ENCODE measurements around the gene CCIN.

CCIN gene

DNA sequence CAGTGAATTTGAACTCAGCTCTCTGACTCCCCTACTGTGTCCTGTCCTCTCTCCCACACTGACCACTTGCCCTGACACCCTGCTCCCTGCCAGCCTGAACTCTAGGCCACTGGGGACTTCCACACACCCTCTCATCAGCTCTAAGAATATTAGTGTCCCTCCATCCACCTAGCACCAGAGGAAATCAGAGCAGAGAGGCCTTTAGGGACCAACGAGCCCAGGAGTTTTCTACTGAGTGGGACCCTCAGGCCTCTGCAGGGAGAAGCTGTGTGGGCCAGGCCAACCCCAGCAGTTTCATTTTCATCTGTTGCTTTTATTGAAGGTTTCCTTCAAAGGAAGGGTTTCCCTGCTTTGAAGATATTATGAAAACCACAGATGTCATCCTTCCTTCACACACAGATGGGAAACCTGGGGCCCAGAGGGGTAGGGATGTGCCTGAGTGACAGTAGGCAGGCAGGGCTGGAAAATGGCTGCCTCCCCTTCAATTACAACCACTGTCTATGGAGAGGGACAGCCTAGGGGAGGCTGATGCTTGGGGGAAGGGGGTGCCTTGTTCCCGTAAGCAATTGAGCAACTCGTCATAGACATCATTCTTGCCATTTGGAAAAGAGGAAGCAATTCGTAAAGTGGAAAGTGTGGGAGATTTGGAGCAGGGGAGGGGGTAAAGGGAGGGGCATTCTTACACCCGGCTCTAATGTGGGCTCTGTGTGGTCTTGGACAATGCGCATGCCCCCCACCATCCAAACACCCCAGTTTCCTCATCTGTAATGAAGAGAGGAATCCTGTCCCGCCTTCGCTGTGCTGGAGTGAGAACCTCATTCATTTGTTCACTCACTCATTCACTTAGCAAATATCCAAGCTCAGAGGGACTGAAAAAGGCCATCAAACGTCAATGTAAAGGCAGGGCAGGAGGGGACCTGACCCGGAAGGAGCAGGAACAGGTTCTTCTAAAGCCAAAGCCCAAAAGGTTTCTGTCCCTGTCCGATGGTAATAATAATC lies 28.8 kb upstream of the CCIN start:
- no peak for DNase-seq
- ATAC-seq, result peak; percentile 13

DNA sequence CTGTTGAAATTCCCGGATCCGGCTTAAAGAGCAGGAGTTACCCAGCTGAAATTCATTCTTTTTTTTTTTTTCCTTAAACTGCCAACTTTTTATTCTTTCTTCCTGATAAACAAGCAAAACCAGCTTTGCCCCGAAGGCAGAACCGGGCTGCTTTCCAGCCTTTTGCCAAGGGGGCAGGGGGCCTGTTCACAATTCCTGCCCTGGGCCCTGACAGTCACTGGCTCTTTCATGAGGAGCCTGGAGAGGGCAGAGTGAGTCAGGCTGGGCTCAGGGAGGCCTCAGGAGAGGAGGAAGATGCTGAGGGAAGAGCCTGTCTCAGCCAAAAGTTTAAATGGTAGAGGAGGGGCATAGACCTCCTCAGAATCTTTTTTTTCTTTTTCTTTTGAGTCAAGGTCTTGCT lies 27.9 kb upstream of the CCIN start:
- ATAC-seq (no peak), DNase-seq (no peak)

DNA sequence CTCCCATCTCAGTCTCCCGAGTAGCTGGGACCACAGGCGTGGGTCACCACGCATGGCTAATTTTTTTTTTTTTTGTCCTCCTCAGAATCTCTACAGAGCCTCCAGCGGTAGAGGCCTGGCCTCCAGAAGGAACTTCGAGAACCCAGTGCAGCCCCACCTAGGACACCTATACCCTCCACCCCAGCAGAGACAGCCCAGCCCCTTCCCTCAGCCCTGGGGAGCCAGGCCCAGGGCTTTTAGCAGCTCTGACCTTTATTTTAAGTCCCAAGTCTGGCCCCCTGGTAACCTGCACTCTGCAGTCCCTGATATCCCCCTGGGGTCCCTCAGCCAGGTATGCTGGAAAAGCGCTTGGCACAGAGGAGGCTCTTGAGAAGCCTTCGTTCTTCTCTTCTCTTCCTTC lies 27.4 kb upstream of the CCIN start:
- ATAC-seq, result no peak
- no peak for DNase-seq

GRCh38 chr9:36142510-36143244 lies 26.5 kb upstream of the CCIN start:
- DNase-seq (no peak), ATAC-seq (no peak)

DNA sequence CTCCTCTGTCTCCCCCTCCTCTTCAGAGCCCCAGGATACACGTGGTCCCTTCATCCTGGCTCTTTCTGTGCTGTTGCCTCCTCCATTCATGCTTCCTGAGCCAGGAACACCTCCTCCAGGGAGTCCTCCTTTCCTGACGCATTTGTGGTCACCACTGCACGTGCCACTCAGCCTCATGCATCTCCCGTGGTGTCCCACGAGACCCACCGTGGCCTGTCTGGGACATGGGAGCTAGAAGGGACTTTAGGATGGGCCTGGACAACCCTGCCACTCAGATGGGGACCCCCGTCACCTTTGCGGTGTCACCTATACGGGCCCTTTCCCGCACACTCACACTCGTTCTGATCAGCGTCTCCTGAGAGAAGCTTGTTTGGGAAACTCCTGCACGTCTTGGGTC lies 25.9 kb upstream of the CCIN start:
- ATAC-seq, result no peak
- no peak for DNase-seq

DNA sequence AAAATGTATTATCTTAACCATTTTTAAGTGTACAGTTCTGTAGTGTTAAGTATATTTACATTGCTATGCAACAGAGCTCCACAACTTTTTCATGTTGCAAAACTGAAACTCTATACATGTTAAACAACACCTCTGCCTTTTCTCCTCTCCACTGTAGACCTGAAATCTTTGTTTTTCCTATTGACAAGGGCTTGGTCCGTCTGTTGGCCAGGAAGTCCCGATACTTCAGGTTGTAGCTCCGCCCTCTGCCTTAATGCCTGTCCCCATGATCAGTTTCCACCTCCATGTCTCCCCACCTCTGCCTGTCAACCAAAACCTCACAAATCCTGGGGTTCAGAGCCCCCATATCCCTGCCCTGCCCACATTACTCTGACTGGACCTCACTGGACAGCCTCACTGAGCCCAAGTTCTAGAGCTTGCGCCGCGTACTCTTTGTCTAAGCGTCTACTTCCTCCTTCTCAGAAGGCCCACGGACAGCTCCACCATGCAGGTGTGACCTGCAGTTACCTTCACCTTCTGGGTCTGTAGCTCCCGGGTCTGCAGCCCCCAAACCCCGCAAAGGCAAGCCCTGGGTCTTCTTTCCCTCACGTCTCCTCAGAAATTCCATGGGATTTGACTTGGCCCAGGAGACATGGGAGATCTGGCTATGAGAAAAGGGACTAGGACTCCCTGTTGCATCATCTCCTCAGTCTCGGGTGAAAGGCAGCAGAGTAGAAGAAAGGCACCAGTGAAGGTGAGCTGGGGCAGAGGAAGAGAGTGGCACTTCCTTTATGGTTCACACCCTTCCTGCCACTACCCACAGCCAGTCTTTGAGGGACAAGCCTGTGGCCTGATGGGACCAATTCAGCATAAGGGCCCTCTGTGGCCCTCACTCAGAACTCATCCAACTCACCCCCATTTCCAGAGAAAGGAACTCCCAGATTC lies 24.6 kb upstream of the CCIN start:
- DNase-seq (no peak), ATAC-seq (peak; percentile 11)

GRCh38 chr9:36145970-36146369 lies 23.2 kb upstream of the CCIN start:
- no peak for DNase-seq
- no peak for ATAC-seq

- DNase-seq (no peak), ATAC-seq (no peak)
Observed at GRCh38 chr9:36146651-36147050, 22.5 kb upstream of the CCIN start.

DNA sequence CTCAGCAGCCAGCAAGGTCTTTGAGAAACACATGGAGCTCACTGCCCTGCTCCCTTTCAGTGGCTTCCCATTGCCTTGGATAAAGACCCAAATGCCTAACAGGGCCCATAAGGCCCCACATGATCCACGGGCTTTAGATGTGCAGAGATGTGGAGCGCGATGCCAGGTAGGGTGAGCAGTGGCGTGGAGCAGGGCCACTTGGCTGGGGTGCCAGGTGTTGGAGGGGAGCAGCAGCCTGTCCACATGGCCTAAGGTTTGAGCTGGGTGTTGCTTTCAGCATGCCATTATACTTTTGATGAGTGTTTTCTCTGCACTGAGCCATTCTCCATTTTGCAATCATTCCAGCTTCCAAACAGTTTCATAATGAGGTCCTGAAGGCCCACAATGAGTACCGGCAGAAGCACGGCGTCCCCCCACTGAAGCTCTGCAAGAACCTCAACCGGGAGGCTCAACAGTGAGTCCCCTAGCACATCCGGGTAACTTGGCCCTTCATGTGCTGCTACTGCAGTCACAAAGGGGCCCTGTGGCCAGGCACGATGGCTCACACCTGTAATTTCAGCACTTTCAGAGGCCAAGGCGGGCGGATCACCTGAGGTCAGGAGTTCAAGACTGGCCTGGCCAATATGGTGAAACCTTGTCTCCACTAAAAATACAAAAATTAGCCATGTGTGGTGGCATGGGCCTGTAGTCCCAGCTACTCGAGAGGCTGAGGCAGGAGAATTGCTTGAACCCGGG lies 21.6 kb upstream of the CCIN start:
- no peak for ATAC-seq
- DNase-seq, result no peak

DNA sequence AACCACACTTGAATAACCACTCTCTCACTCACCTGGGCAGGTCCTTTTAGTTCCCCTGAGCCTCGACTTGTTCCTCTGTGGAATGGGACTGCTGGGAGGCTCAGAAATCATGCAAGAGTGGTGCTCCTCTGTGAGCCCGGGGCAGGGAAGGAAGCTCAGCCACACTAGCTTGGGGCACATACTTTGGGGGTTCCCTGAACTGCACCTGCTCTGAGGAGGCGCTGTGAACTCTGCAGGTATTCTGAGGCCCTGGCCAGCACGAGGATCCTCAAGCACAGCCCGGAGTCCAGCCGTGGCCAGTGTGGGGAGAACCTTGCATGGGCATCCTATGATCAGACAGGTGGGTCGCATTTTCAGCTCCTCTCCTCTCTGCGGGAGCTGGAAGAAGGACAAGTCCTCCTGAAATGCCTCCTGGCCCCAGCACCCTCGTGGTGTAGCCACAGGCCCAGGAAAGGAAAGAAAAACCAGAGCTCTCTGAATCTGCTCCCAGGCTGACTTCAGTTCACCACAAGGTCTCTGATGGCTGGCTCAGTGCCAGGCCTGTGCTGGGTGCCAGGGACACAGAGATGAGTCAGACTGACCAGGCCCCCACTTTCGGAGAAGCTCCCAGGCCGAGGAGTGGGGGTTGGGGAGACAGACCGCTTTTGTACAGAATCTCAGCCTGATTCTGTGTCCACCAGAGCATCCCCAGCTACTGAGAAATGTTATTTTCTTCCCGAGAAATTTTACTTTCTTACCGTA lies 20.7 kb upstream of the CCIN start:
- peak; percentile 57 for ATAC-seq
- DNase-seq, result peak; percentile 88

- ATAC-seq, result no peak
- no peak for DNase-seq
Observed at GRCh38 chr9:36149197-36149596, 20.0 kb upstream of the CCIN start.

DNA sequence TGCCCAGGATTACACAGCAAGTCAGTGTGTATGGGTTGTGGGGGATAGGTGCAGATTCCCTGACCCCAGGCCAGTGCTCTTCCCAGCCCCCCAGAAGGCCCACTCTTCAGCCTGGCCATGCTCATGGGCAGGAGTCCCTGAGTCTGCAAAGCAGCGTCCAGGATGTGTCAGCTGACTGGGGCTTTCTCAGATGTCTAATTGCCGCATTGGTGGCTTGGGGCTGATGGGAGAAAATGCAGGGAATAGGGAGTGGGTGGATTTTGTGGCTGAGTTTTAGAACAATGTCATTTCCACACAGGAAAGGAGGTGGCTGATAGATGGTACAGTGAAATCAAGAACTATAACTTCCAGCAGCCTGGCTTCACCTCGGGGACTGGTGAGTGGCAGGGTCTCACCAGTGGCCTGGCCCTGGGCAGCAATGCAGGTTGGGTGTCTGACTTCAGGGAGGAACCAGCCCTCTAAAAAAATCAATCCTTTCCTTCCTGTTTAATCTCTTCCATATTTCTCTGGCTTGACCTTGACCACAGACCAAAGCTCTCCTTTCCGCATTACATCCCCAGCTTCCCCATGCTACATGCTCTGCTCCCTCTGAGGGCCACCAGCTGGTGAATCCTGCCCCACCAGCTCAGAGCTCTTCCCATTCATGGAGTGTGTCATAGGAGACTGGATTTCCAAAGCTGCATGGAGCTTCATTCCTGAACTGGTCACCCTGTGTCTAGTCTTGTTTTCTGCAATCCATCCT lies 18.4 kb upstream of the CCIN start:
- no peak for ATAC-seq
- DNase-seq, result no peak

DNA sequence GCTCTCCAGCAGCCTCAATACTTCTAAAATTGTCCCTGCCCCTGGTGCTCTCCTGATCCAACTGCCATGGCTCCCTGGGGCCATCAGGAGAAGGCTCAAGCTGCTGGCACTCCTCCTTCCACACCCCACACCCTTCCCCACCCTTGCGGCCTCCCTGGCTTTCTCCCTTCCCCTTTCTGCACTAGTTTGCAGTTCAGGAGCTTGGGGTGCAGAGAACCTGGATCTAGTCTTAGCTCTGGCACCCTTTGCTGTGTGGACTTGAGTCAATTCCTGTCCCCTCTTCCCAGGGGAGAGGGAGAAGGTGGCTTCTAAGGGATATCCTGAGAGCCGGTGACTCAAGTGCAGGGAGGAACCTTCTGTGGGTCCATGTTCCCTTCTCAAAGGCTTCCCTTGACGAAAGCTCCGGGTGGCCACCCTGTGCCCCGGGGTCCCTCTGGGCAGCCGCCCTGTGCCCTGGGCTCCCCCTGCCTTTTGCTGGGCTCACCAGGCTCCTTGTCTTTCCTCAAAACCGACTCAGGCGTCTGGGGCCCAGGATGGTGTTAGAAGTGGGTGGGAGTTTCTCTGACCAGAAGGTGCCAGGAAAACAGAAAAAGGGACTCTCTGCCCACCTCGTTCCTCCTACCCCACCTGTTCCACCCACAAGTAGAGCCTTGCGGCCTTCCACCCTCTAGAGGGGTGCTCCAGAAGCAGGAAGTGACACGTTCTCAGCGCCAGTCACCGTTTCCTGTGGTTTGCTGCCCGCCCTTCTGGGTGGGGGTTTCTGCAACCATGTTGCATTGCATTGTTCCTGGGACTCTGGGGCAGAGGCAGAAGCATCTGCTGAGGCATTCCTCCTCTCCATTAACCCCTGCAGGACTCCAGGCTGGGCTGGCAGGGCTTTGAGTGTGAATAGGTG lies 17.6 kb upstream of the CCIN start:
- ATAC-seq, result peak; percentile 87
- DNase-seq, result peak; percentile 87

DNA sequence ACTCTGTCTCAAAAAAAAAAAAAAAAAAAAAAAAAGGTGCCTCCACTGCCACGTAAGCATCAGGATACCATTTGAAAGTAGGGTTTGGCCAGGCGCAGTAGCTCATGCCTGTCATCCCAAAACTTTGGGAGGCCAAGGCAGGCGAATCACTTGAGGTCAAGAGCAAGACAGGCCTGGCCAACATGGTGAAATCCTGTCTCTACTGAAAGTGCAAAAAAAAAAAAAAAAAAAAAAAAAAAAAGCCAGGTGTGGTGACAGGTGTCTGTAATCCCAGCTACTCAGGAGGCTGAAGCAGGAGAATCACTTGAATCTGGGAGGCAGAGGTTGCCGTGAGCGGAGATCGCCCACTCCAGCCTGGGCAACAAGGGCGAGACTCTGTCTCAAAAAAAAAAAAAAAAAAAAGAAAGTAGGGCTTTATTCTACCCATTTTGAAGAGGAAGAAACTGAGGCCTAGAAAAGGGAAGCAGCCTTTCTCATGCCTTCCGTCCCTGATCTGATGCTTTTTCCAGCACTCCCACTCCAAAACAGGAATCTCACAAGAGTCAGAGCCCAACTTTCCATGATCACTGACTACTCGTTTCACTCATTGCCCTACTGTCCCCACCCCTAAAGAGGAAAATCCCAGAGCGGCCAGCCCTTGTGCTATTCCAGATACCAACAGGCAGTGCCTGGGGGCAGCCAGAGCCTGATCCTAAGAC lies 16.3 kb upstream of the CCIN start:
- ATAC-seq (no peak), DNase-seq (no peak)

- ATAC-seq, result no peak
Observed at GRCh38 chr9:36153746-36154145, 15.4 kb upstream of the CCIN start.

GRCh38 chr9:36154331-36154952 lies 14.7 kb upstream of the CCIN start:
- ATAC-seq (no peak), DNase-seq (no peak)

More at GRCh38 chr9:36153746-36154145, 15.4 kb upstream of the CCIN start:
- no peak for DNase-seq

DNA sequence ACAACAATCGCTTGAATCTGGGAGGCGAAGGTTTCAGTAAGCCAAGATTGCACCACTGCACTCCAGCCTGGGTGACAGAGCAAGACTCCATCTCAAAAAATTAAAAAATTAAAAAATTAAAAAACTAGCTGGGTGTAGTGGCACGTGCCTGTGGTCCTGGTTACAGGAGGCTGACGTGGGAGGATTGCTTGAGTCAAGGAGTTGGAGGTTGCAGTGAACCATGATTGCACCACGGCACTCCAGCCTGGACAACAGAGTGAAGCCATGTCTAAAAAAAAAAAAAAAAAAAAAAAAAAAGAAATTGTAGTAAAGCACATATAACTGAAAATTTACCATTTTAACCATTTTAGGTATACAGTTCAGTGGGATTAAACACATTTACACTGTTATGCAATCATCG lies 13.1 kb upstream of the CCIN start:
- no peak for ATAC-seq
- no peak for DNase-seq

- ATAC-seq, result no peak
Observed at GRCh38 chr9:36158122-36158521, 11.1 kb upstream of the CCIN start.

More at GRCh38 chr9:36158122-36158521, 11.1 kb upstream of the CCIN start:
- no peak for DNase-seq

Measured in stimulated activated naive CD8-positive, alpha-beta T cell treated with anti-CD3 and anti-CD28 coated beads, Interleukin-15, Interleukin-2, amounts not matched to agents 100 U/mL and 50 U/mL, for 24 hours (primary cell).